GM21717 (cell line): ENCODE data around the gene ZFP42.
"Not testable (repeated sequence)": the region's sequence is repeated elsewhere in the genome, so short reads cannot be mapped to it uniquely, and the experiment has no call there.

ENCODE experiments used
- ATAC-seq: cut with Tn5 transposase; IDR thresholded peaks from one replicate; pipeline ENCODE4 v1.9.1; 2021; ENCODE audit warnings: mild to moderate bottlenecking, moderate library complexity; ENCODE audit not compliant: unreplicated experiment

Gene ZFP42

DNA sequence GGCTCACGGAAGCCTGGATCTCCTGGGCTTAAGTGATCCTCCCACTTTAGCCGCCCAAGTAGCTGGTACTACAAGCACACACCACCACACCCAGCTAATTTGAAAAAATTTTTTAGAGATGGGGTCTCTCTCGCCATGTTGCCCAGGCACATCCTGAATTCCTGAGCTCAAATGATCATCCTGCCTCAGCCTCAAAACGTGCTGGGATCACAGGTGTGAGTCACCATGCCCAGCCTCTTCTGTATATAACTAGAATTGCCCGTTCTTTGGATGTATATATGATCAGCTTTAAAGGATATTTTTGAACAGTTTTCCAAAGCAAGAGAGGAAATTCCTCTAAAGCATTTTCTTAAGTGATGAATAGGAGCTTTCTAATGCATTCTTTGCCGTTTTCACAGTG, 22.7 kb downstream of the ZFP42 start:
- ATAC-seq: no peak

DNA sequence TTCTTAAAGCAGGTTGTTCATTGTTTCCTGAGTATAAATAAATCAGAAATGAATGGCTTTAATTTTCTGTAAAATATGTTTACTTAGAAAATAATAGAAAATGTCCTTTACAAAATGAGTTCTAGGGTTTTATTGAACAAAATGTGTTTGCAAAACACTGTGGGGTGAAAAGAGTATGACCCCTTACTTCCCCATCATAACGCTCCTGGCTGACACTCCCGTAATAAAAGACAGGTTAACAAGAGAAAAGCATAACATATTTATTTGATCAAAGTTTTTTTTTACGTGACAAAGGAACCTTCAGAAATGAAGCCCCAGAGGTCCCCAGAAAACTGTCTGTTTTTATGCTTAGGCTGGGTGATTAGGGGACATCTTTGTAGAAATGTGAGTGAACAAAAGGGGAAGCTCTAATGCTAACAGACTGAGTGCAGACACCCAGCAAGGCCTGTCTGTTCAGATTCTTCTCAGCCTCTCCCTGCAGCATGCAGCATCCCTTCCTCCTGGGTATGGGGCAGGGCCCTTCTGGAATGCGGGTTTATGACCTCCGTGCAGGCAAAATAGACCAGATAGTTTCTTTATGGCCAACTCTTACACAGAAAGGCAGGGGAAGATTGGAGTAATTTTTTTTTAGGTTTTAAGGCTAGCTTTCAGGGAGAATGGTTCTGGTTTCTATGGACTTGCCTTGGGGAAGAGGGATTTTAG, 26.1 kb downstream of the ZFP42 start:
- no peak for ATAC-seq

DNA sequence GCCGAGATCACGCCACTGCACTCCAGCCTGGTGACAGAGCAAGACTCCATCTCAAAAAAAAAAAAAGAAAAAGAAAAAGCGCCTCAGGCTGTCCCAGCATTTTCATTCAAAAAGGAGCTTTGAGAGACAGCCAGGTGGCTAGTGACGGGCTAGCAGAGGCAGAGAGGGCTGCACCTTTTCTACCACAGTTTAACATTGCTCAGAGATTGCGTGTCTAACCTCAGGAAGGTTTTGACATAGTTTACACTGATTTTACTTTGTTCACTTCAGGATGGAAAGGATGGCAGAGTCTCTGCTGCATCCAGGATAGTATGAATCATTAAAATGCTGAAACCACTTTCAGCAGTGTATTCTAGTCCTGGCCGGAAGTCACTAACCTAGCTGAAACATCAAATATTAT, 28.1 kb downstream of the ZFP42 start:
- no peak for ATAC-seq

DNA sequence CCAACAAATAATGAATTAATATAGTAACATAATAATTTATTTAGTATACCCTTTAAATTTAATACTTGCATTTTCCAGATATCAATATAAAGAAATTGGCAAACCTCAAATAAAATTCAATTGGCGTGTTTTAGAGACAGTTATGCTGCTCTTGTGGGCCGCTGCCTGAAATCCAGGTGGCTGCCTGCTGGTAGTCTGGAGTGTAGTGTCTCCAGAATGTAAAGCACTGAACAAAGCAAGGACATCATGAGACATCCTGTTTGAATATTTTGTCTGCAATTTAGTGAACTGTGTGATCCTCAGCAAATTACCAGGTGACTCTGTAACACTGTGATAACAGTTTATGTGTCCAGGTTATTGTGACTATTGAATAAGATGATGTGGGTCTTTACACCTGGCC, 29.9 kb downstream of the ZFP42 start:
- no peak for ATAC-seq

DNA sequence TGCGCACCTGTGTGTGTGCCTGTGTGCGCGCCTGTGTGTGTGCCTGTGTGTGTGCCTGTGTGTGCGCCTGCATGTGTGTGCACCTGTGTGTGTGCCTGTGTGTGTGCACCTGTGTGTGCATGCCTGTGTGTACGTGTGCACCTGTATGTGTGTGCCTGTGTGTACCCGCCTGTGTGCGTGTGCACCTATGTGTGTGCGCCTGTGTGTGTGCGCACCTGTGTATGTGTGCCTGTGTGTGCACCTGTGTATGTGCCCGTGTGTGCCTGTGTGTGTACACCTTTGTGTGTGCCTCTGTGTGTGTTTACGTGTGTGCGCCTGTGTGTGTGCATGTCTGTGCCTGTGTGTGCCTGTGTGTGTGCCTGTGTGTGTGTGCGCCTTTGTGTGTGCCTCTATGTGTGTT, 33.5 kb downstream of the ZFP42 start:
- ATAC-seq: no peak

DNA sequence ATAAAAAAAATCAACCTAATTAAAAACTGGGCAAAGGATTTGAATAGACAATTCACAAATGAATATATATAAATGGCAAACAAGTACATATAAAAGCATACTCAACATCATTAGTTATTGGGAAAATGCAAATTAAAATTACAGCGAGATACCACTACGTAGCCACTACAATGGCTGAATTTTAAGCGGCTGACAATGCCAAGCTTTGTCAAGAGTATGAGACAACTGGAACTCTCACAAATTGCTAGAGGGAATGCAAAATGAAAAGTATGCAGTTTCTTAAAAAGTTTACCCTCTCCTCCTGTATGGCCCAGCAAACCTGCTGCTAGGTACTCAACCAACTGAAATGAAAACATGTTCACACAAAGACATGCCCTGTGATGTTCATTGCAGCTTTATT, 34.8 kb downstream of the ZFP42 start:
- no peak for ATAC-seq

DNA sequence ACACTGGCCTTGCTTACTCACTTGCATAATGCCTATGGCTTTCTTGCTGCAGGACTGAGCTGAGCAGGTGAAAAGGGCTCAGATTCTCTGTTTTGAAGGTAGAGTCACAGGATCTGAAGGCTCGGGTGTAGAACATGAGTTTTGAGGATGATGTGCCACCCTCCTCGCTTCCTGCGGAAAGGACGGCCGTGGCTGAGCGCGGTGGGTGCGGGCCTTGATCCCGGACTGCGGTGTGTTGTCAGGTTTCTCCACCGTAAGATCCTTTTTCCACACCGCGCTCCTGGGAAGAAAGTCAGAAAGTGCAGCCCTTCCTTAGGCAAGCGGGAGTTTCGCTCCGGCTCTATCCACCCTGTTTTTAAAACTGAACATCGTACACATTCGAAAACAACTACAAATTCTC, 36.2 kb downstream of the ZFP42 start:
- ATAC-seq: no peak

DNA sequence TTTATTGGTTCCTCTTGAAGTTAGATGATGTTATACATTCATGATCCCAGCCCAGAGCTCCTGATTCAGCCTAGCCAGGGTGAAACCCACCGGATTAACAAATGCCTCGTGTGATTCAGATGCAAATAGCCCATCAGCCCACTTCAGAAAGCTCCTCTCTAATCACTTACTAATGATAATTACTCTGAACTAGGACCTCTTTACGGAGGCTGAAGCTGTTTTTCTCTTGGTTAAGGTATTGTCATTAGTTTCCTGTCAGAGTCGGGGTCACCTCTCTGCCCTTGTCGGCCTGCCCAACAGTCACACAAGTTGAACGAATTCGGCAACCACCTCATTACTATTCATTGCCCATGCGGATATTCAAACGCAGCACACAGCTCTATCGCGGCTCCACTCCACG, 36.6 kb downstream of the ZFP42 start:
- no peak for ATAC-seq

DNA sequence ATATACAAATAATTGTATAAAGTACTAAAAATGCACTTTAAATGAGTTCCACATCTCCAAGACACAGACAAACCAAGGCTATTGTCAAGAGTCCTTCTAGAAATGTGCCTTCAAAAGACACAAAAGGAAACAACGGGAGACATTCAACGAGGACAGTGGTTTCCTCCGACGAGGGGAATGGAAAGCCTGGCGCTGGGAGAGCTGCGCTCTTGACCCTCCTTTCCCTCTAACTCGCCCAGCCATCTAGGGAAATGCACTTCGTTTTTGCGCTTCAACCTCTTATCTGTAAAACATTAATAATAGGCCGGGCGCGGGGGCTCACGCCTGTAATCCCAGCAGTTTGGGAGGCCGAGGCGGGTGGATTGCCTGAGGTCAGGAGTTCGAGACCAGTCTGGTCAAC, 37.0 kb downstream of the ZFP42 start:
- ATAC-seq: no peak

DNA sequence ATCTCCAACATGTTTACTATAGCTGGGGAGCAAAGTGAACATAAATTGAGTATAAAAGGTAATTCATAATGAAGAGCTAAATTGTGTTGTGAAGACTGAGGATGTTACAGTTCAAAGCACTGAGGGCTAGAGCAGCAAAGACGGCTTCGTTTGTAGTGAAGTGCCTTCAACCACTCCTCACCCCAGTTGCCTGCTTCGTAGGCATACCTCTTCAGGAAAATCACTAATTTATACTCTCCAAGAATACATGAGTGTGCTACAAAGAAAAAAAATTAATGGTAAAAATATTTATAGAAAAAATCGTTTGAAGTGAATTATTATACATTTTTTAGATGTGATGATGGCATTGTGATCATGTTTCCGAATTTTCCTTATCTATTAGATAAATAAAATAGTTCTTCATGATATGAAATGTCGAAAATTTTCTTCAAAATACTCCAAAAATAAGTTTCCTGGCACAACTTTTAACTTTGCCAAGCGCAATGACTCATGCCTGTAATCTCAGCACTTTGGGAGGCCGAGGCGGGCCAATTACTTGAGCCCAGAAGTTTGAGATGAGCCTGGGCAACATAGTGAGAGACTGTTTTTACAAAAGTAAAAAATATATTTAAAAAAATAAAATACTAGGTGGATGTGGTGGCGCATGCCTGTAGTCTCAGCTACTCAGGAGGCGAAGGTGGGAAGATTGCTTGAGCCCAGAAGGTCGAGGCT, 41.6 kb downstream of the ZFP42 start:
- no peak for ATAC-seq

DNA sequence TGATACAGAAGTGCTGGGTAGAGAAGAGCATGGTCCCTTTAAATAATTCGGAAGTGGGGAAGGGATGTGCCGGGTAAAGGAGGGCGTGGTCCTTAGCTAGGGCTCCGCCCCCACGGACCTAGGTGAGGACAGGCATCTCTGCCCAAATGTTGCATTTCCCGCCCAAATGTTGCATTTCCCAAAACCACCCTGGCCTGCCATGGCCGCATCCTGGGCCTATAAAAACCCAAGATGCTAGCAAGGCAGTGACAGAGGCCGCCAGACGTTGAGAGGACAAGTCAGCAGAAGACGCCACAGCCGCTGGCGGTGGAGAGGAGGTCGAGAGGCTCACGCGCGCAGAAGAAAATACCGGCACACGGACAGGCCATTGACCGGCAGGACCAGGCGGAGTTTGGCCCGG, 46.1 kb downstream of the ZFP42 start:
- ATAC-seq: no peak

DNA sequence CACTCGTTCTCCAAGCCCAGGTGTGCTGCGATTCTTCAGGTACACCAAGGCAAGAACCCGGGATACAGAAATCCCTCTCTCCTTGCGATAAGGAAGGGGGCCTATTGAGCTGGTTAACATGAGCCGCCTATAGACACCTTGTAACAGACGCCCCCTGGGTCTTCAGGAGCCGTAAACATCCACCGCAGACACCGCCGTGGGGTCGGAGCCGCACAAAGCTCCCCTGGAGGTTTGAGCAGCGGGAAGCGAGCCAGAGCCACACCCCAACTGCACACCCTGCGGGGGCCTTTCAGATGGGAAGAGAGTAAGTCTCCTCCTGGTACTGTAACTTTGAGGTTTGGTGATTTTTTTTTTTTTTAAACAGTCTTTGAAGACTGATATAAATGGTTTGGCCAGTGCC, 46.6 kb downstream of the ZFP42 start:
- ATAC-seq: no peak

DNA sequence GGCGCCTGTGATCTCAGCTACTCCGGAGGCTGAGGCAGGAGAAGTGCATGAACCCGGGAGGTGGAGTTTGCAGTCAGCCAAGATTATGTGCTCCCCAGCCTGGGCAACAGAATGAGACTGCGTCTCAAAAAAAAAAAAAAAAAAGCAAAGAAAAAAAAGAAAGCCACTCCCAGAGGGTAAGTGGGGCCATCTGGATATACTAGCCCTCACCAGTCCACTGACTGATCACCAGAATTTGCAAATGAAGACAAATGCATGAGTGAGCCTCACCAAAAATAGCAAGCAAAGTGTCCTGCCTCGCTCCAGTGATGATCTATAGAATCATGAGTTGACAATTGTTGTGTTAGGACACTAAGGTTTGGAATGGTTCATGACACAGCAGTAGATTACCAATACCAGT, 47.6 kb downstream of the ZFP42 start:
- ATAC-seq: no peak

DNA sequence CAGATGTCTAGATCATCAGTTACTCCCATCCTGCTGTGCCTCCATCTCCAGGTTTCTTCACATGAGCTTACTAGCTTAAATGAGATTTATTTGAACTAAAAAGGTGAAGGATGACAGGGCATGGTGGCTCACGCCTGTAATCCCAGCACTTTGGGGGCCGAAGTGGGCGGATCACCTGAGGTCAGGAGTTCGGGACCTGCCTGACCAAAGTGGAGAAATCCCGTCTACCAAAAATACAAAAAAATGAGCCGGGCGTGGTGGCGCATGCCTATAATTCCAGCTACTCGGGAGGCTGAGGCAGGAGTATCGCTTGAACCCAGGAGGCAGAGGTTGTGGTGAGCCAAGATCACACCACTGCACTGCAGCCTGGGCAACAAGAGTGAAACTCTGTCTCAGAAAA, 49.9 kb downstream of the ZFP42 start:
- not testable (repeated sequence) for ATAC-seq

DNA sequence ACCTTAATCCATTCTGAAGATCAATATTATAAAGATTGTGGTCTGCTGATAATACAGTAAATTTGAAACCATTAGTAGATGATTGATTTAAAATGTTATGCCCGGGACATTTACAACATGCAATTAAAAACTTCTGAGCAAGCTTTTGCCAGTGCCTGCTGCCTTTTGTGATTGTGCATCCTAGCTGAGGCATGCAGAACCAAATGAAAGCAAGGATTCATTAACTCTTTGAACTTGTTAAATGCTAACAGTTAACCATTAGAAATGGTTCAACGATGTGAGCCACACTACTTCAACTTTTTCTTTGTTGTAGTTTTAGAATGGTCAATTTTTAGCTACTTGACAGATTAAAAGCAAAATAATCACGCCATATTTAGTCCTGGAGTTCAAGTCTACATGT, 51.1 kb downstream of the ZFP42 start:
- no peak for ATAC-seq

DNA sequence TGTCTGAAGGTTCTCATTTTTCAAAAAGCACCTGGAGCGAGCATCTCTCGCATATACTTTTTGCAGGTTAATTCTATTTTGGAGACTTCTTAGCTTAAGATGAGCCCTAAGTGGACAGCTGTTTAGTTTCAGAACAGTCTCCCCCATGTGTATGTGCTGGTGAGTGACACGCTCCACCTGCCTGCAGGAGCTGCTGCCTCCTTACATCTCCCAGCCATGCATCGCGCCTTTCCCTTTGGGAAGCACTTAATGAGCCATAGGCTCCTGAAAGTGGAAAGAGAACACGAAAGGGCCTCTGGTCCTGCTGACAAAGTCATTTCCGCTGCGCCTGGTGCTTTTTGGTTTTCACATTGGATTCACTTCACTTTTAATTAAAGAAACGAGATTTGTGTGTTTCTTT, 57.7 kb downstream of the ZFP42 start:
- no peak for ATAC-seq
